GM23338 (cell line): ENCODE measurements around the gene IFNB1. TPM values are rescaled to one million over a fixed set of nuclear protein-coding genes. Genes with fewer than 3 reads are reported as not detected.

Experiments
- ATAC-seq: fragments of 200-7000 bp; cut with Tn5 transposase; 3 replicates; pipeline ENCODE4 v1.9.1; 2020
- DNase-seq: peaks from one replicate; pipeline ENCODE4 v3.0.0-alpha.2; 2015; ENCODE audit warnings: low spot score
- H2AFZ ChIP-seq: fragments of 200-600 bp; sonication (generic); 2 replicates; pipeline ENCODE4 v1.8.0; 2016; ENCODE audit warnings: antibody characterized with exemption, mild to moderate bottlenecking, moderate library complexity
- H3F3A ChIP-seq: fragments of 200-600 bp; sonication (generic); replicated peaks from 2 replicates; pipeline ENCODE4 v1.8.0; 2017; ENCODE audit warnings: antibody characterized with exemption, mixed run types, low read depth
- H3K27ac ChIP-seq: fragments of 200-600 bp; sonication (generic); 2 replicates; pipeline ENCODE4 v1.6.1; 2016; ENCODE audit warnings: low read depth
- H3K27me3 ChIP-seq: fragments of 200-600 bp; sonication (generic); 2 replicates; pipeline ENCODE4 v1.8.0; 2016; ENCODE audit warnings: mild to moderate bottlenecking, mixed run types, moderate library complexity; ENCODE audit not compliant: insufficient read depth
- H3K36me3 ChIP-seq: fragments of 200-600 bp; sonication (generic); 2 replicates; pipeline ENCODE4 v1.8.0; 2016; ENCODE audit warnings: mild to moderate bottlenecking; ENCODE audit not compliant: insufficient read depth
- H3K4me1 ChIP-seq: fragments of 200-600 bp; sonication (generic); 2 replicates; pipeline ENCODE4 v1.8.0; 2016; ENCODE audit warnings: mild to moderate bottlenecking, moderate library complexity; ENCODE audit not compliant: insufficient read depth
- H3K4me2 ChIP-seq: fragments of 200-600 bp; sonication (generic); 2 replicates; pipeline ENCODE4 v1.7.1; 2017; ENCODE audit warnings: mixed run types
- H3K4me3 ChIP-seq: fragments of 200-600 bp; sonication (generic); 2 replicates; pipeline ENCODE4 v1.6.1; 2016; ENCODE audit warnings: mixed run types
- H3K79me2 ChIP-seq: fragments of 200-600 bp; sonication (generic); replicated peaks from 2 replicates; pipeline ENCODE4 v1.8.0; 2017; ENCODE audit warnings: mild to moderate bottlenecking; ENCODE audit not compliant: insufficient read depth
- H3K9me2 ChIP-seq: fragments of 200-600 bp; sonication (generic); 2 replicates; pipeline ENCODE4 v1.8.0; 2017; ENCODE audit not compliant: insufficient read depth
- H4K20me1 ChIP-seq: fragments of 200-600 bp; sonication (generic); replicated peaks from 2 replicates; pipeline ENCODE4 v1.8.0; 2017; ENCODE audit warnings: mild to moderate bottlenecking; ENCODE audit not compliant: insufficient read depth
- H3K27ac Mint-ChIP-seq: 2 replicates; pipeline ENCODE4 v1.8.0; 2020; ENCODE audit warnings: inconsistent platforms, mild to moderate bottlenecking, moderate library complexity, mixed read lengths
- H3K27me3 Mint-ChIP-seq: 3 replicates; pipeline ENCODE4 v1.8.0; 2022; ENCODE audit warnings: low read depth, mild to moderate bottlenecking, moderate library complexity, mixed read lengths, inconsistent platforms; ENCODE audit not compliant: insufficient read depth, poor library complexity
- H3K36me3 Mint-ChIP-seq: 3 replicates; pipeline ENCODE4 v1.8.0; 2021; ENCODE audit warnings: low read depth, mild to moderate bottlenecking, inconsistent platforms, moderate library complexity, mixed read lengths
- H3K4me1 Mint-ChIP-seq: 3 replicates; pipeline ENCODE4 v1.8.0; 2020; ENCODE audit warnings: mild to moderate bottlenecking, inconsistent platforms, mixed read lengths
- H3K4me3 Mint-ChIP-seq: 3 replicates; pipeline ENCODE4 v1.8.0; 2021; ENCODE audit warnings: moderate library complexity, mild to moderate bottlenecking, inconsistent platforms, mixed read lengths
- H3K9me3 Mint-ChIP-seq: 3 replicates; pipeline ENCODE4 v1.8.0; 2020; ENCODE audit warnings: moderate library complexity, mild to moderate bottlenecking, inconsistent platforms, mixed read lengths
- CREB1 ChIP-seq: fragments of 250-450 bp; sonication (Bioruptor Pico); IDR thresholded peaks from 2 replicates; pipeline ENCODE4 v1.5.0; 2020; ENCODE audit warnings: low read depth, mild to moderate bottlenecking, moderate library complexity
- EZH2 ChIP-seq: fragments of 200-600 bp; sonication (generic); IDR thresholded peaks from one replicate; pipeline ENCODE4 v1.8.0; 2017; ENCODE audit warnings: antibody characterized with exemption, mild to moderate bottlenecking, low read depth; ENCODE audit not compliant: unreplicated experiment
- EZH2phosphoT487 ChIP-seq: fragments of 200-600 bp; sonication (generic); IDR thresholded peaks from one replicate; pipeline ENCODE4 v1.8.1; 2018; ENCODE audit warnings: antibody characterized with exemption; ENCODE audit not compliant: unreplicated experiment
- JUNB ChIP-seq: IDR thresholded peaks from one replicate; pipeline ENCODE4 v1.6.1; 2016; ENCODE audit warnings: antibody characterized with exemption; ENCODE audit not compliant: unreplicated experiment
- NANOG ChIP-seq: IDR thresholded peaks from 2 replicates; pipeline ENCODE4 v1.6.1; 2016; ENCODE audit warnings: antibody characterized with exemption, borderline replicate concordance
- POLR2AphosphoS5 ChIP-seq: IDR thresholded peaks from 2 replicates; pipeline ENCODE4 v1.6.1; 2016; ENCODE audit warnings: antibody characterized with exemption, low read depth
- STAT1 ChIP-seq: IDR thresholded peaks from one replicate; pipeline ENCODE4 v1.6.1; 2016; ENCODE audit warnings: antibody characterized with exemption; ENCODE audit not compliant: unreplicated experiment
- ZNF114 ChIP-seq: fragments of 250-450 bp; sonication (Bioruptor Pico); IDR thresholded peaks from 2 replicates; pipeline ENCODE4 v1.5.0; 2020; ENCODE audit warnings: mild to moderate bottlenecking, moderate library complexity
- ZNF331 ChIP-seq: fragments of 250-450 bp; sonication (Bioruptor Pico); IDR thresholded peaks from 2 replicates; pipeline ENCODE4 v1.5.0; 2020; ENCODE audit warnings: low read depth, mild to moderate bottlenecking, moderate library complexity
- polyA plus RNA-seq: library from polyadenylated mRNA; unstranded; fragments of >200 nt; fragmentation: Nextera tagmentation; extraction: Ambion mirVana; gene quantifications from 2 replicates; pipeline ENCODE4 v1.2.1, GENCODE V29; 2016
- total RNA-seq: library from RNA; depleted of rRNA; stranded (reverse); fragments of >200 nt; shearing (Covaris generic); gene quantifications from 2 replicates; pipeline ENCODE4 v1.2.3, GENCODE V29; 2014
- TF ChIP-seq, protein P1 (sequence below): IDR thresholded peaks from 2 replicates; pipeline ENCODE4 v1.6.1; 2016; ENCODE audit warnings: antibody characterized with exemption
- TF ChIP-seq, protein P2 (sequence below): fragments of 250-450 bp; sonication (Bioruptor Pico); IDR thresholded peaks from 2 replicates; pipeline ENCODE4 v1.5.0; 2020; ENCODE audit warnings: mild to moderate bottlenecking, moderate library complexity
- TF ChIP-seq, protein P3 (sequence below): IDR thresholded peaks from one replicate; pipeline ENCODE4 v1.6.1; 2018; ENCODE audit warnings: antibody characterized with exemption; ENCODE audit not compliant: unreplicated experiment
- TF ChIP-seq, protein P4 (sequence below), 2 experiments: fragments of 200-600 bp in 1 of 2; sonication (generic) in 1 of 2; conservative IDR thresholded peaks; 2 replicates each; pipeline versions ENCODE4 v1.5.1 to v1.6.1; 2016 to 2017; ENCODE audit warnings: antibody characterized with exemption in 2 of 2, low read depth in 2 of 2, mild to moderate bottlenecking in 2 of 2, moderate library complexity in 1 of 2

Gene IFNB1
- total and polyA plus RNA-seq, 2 experiments from 2014 or later = not detected

DNA sequence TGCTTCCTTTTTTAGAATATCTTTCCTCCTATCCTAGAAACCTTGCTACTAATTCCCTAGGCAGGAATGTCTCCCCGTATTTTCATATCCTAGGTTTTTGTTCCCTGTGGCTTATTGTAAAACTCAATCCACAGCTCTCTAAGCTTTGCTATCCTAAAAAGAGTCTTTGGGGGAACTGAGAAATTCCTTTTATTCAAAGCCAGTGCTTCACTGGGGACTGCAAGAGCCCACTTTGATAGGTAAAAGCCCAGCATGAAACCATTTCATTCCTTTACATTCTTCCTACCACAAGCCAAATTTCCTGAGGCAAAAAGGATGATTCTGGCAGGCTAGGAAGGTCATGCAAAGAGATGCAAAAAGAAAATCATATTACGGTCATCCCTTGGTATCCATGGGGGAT is 40.5 kb downstream of the IFNB1 start:
- Histone ChIP-seq H3K27me3 (peaks cover 7% of the 10 kb centered on the region; the same call in 1 of the 2 replicates), H3K4me2 (no peak overlapping the region), H2AFZ (no peak overlapping the region), H3K4me1 (no peaks in the 10 kb centered on the region), H4K20me1 (no peaks in the 10 kb centered on the region), H3K36me3 (no peaks in the 10 kb centered on the region), H3K79me2 (no peaks in the 10 kb centered on the region), H3K9me2 (no peaks in the 10 kb centered on the region), H3K4me3 (no peak overlapping the region), H3K27ac (no peak overlapping the region), H3F3A (no peaks in the 10 kb centered on the region)
- Mint-ChIP-seq H3K4me1 (peaks cover 10% of the 10 kb centered on the region), H3K9me3 (no peaks in the 10 kb centered on the region), H3K27me3 (peaks cover 13% of the 10 kb centered on the region), H3K4me3 (no peak overlapping the region), H3K36me3 (no peaks in the 10 kb centered on the region), H3K27ac (no peak overlapping the region)
- DNase-seq (peak; percentile 41), ATAC-seq (peak; percentile 63)
- TF ChIP-seq EZH2 (no peak), NANOG (no peak), ZNF331 (CRISPR knock-in tag) (no peak), JUNB (no peak), STAT1 (no peak), EZH2phosphoT487 (no peak), ZNF114 (no peak), CREB1 (CRISPR knock-in tag) (no peak), POLR2AphosphoS5 (no peak)
- TF ChIP-seq, protein P1, sequence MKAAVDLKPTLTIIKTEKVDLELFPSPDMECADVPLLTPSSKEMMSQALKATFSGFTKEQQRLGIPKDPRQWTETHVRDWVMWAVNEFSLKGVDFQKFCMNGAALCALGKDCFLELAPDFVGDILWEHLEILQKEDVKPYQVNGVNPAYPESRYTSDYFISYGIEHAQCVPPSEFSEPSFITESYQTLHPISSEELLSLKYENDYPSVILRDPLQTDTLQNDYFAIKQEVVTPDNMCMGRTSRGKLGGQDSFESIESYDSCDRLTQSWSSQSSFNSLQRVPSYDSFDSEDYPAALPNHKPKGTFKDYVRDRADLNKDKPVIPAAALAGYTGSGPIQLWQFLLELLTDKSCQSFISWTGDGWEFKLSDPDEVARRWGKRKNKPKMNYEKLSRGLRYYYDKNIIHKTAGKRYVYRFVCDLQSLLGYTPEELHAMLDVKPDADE = no peak
- TF ChIP-seq, protein P2, sequence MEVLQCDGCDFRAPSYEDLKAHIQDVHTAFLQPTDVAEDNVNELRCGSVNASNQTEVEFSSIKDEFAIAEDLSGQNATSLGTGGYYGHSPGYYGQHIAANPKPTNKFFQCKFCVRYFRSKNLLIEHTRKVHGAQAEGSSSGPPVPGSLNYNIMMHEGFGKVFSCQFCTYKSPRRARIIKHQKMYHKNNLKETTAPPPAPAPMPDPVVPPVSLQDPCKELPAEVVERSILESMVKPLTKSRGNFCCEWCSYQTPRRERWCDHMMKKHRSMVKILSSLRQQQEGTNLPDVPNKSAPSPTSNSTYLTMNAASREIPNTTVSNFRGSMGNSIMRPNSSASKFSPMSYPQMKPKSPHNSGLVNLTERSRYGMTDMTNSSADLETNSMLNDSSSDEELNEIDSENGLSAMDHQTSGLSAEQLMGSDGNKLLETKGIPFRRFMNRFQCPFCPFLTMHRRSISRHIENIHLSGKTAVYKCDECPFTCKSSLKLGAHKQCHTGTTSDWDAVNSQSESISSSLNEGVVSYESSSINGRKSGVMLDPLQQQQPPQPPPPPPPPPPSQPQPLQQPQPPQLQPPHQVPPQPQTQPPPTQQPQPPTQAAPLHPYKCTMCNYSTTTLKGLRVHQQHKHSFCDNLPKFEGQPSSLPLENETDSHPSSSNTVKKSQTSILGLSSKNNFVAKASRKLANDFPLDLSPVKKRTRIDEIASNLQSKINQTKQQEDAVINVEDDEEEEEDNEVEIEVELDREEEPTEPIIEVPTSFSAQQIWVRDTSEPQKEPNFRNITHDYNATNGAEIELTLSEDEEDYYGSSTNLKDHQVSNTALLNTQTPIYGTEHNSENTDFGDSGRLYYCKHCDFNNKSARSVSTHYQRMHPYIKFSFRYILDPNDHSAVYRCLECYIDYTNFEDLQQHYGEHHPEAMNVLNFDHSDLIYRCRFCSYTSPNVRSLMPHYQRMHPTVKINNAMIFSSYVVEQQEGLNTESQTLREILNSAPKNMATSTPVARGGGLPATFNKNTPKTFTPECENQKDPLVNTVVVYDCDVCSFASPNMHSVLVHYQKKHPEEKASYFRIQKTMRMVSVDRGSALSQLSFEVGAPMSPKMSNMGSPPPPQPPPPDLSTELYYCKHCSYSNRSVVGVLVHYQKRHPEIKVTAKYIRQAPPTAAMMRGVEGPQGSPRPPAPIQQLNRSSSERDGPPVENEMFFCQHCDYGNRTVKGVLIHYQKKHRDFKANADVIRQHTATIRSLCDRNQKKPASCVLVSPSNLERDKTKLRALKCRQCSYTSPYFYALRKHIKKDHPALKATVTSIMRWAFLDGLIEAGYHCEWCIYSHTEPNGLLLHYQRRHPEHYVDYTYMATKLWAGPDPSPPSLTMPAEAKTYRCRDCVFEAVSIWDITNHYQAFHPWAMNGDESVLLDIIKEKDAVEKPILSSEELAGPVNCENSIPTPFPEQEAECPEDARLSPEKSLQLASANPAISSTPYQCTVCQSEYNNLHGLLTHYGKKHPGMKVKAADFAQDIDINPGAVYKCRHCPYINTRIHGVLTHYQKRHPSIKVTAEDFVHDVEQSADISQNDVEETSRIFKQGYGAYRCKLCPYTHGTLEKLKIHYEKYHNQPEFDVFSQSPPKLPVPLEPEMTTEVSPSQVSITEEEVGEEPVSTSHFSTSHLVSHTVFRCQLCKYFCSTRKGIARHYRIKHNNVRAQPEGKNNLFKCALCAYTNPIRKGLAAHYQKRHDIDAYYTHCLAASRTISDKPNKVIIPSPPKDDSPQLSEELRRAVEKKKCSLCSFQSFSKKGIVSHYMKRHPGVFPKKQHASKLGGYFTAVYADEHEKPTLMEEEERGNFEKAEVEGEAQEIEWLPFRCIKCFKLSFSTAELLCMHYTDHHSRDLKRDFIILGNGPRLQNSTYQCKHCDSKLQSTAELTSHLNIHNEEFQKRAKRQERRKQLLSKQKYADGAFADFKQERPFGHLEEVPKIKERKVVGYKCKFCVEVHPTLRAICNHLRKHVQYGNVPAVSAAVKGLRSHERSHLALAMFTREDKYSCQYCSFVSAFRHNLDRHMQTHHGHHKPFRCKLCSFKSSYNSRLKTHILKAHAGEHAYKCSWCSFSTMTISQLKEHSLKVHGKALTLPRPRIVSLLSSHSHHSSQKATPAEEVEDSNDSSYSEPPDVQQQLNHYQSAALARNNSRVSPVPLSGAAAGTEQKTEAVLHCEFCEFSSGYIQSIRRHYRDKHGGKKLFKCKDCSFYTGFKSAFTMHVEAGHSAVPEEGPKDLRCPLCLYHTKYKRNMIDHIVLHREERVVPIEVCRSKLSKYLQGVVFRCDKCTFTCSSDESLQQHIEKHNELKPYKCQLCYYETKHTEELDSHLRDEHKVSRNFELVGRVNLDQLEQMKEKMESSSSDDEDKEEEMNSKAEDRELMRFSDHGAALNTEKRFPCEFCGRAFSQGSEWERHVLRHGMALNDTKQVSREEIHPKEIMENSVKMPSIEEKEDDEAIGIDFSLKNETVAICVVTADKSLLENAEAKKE = no peak
- TF ChIP-seq, protein P3, sequence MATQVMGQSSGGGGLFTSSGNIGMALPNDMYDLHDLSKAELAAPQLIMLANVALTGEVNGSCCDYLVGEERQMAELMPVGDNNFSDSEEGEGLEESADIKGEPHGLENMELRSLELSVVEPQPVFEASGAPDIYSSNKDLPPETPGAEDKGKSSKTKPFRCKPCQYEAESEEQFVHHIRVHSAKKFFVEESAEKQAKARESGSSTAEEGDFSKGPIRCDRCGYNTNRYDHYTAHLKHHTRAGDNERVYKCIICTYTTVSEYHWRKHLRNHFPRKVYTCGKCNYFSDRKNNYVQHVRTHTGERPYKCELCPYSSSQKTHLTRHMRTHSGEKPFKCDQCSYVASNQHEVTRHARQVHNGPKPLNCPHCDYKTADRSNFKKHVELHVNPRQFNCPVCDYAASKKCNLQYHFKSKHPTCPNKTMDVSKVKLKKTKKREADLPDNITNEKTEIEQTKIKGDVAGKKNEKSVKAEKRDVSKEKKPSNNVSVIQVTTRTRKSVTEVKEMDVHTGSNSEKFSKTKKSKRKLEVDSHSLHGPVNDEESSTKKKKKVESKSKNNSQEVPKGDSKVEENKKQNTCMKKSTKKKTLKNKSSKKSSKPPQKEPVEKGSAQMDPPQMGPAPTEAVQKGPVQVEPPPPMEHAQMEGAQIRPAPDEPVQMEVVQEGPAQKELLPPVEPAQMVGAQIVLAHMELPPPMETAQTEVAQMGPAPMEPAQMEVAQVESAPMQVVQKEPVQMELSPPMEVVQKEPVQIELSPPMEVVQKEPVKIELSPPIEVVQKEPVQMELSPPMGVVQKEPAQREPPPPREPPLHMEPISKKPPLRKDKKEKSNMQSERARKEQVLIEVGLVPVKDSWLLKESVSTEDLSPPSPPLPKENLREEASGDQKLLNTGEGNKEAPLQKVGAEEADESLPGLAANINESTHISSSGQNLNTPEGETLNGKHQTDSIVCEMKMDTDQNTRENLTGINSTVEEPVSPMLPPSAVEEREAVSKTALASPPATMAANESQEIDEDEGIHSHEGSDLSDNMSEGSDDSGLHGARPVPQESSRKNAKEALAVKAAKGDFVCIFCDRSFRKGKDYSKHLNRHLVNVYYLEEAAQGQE = no peak
- TF ChIP-seq, protein P4, sequence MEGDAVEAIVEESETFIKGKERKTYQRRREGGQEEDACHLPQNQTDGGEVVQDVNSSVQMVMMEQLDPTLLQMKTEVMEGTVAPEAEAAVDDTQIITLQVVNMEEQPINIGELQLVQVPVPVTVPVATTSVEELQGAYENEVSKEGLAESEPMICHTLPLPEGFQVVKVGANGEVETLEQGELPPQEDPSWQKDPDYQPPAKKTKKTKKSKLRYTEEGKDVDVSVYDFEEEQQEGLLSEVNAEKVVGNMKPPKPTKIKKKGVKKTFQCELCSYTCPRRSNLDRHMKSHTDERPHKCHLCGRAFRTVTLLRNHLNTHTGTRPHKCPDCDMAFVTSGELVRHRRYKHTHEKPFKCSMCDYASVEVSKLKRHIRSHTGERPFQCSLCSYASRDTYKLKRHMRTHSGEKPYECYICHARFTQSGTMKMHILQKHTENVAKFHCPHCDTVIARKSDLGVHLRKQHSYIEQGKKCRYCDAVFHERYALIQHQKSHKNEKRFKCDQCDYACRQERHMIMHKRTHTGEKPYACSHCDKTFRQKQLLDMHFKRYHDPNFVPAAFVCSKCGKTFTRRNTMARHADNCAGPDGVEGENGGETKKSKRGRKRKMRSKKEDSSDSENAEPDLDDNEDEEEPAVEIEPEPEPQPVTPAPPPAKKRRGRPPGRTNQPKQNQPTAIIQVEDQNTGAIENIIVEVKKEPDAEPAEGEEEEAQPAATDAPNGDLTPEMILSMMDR (conservative IDR thresholded peaks at IDR 0.05; ENCODE audit: low read depth in 2 of 2) = no peak
